Measurements from ENCODE around the gene ELMO1.

The ELMO1 gene

DNA sequence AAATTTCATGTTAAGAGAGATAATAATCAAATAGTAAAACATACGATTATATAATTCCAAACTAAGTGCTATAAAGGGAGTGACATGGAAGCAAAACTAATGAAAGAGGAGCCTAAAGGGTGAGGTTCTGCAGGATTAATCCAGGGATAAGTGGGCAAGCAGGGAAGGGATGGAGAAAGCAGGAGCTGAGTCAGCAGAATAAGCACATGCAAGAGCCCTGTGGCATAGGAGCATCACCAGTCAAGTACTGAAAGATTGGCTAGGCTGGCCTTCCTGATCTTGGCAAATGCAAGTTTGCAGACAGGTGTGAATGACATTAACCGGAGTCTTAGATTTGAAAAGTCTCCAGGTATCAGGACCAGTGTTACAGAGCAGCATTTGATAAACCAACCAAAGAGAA lies 336.4 kb downstream of the ELMO1 start:
- DNase-seq = no peak

DNA sequence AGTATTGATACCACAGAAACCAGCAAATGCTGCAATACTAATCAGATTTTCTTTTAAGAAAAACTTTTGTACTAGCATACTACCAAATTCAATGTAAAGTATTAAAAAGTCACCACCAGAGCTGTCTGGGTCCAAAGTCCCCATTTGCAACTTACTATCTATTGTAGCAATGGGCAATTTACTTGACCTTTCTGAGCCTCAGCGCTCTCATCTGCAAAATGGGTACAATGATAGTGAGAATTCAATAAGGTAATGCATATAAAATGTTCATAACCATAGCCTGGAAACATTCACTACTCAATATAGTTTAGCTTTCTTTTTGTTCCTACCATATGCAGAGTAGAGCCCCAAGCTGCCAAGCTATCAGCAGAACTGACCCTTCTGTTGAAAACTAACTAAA lies 337.2 kb downstream of the ELMO1 start:
- DNase-seq = no peak

DNA sequence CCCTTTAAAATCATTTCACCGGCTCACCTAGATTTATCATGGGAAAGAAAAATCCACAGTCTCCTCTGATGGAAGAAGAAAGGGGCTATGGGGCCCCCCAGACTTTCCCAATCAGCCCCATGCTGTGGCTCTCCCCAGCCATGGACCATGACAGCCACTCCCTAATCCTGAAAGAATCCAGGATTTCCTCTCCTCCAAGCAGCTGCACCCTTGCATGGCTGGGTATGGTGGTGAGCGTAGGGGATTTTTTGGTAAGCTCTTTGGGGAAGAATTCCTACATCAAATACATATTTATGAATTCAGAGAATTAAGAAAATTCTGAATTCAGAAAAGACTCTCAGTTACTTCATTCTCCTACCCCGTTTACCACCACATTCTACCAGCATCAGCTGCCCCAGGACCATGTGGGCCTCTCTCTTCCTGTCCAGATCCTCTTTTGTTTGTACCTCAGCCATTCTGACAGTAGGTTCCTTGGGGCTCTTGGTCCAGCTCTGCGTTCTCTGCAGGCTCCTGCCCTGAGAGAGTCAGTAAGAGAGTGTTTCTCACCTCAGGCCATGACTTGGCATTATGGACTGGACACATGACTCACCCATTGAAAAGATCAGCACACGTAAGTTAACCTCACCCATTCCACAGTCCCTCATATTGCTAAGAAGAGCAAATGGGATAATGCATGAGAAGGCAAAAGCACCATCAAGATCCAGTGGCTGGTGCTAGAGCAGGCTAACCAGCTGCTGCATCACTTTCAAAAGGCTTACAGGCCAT lies 337.8 kb downstream of the ELMO1 start:
- DNase-seq = no peak

DNA sequence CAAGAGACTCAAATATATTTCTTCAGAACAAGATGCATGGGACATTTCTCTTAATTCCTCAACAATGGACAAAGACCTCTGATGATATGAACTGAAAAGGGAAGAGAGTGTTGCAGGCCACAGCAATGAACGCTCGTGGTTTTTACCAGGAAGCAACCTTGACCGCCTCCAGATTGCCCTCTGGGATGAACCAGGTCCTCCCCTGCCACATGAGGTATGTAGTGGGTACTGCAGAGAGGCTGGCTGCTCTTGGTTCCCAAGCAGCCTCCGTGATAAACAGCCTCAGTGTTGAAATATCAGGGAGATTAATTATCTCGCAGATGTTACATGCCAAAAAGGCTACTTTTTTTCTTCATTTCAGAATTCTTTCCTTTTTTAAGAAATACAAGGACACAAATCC lies 338.8 kb downstream of the ELMO1 start:
- DNase-seq = no peak

DNA sequence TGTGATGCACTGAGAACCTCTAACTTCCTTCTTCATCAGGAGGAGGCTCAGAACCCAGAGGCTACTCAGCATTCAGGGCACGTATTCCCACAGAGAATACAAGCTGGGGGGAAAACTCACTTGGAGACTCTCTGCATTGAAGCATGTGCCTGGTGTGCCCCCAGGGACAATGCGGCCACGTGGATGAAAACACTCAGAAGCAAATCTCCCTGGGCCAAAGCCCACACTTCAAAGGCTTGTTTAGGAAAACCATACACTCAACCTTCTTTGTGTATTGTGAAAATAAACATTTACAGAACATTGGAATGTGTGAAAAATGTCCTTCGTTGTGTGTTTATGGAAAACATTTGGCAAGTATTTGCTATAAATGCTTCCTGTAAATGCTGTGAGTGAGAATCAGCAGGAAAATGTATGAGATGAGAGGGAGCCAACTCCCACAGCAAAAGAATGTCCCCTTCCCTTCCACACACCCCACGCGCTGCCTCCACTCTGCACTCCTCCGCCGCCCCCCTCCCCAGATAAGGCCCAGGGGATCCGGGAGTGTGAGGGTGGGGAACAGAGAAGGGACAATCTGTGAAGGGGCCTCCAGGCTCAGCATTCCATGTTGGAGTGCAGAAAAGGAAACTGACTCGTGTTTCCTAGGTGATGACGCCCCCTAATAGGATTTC lies 339.5 kb downstream of the ELMO1 start:
- DNase-seq = no peak

DNA sequence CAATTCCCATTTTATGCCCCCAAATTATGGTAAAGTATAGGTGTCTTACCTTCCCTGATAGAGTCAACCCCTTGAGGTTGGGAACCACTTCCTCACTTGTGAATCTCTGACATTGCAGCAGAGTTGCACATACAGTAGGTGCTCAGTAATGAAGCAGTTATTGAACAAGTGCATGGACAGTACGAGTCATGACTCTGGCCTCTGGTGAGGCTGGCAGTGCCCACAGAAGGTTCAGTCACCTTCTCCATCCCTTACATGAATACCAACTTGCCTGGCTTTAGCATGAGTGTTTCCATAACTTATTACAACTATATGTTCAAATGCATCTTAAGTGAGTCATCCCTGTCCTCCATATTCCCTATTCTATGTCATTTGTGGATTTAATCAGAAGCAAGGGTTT lies 340.0 kb downstream of the ELMO1 start:
- no peak for DNase-seq

DNA sequence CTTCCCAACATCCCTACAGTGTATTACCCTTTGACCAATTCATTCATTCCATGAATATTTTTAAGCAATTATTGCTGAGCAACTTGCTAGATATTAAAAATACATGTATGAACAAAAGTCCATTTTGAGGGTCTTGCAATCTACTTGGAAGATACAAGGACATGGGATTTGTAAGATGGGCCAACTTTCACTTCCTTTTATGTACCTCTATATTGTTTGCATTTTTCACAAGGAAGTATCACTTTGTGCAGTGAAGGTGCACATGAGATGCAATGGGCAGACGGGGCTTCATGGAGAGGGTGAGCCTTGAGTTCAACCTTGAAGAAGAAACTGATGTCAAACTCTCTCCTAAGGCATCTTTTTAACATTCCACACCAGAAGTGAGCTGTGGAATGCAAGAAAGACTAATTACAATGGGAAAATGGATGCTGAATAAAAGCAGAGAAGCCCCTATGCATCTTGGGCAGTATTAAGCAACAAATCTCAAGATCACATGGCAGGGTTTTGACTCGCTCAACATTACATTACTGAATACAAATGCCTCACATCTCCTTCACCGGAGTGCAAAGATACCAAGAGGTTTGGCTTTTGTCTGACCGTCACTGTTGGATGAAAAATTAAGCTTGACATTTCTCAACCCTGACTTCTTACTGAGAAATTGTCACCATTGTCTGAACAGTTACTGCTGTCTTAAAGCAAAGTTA lies 341.5 kb downstream of the ELMO1 start:
- no peak for DNase-seq

DNA sequence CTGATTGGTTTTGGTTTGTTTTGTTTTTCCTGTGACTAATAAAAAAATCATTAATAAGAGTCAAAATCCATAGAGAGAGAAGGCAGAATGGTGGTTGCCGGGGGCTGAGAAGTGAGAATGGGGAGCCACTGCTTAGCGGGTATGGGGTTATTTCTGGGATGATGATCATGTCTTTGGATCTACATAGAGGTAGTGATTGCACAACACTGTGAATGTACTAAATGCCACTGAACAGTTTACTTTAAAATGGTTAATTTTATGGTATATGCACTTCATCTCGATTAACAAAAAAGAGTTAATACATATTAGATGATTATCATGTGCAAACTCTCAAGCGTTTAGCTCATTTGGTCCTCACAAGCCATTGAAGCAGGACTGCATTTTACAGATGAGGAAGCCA lies 342.9 kb downstream of the ELMO1 start:
- DNase-seq = no peak

DNA sequence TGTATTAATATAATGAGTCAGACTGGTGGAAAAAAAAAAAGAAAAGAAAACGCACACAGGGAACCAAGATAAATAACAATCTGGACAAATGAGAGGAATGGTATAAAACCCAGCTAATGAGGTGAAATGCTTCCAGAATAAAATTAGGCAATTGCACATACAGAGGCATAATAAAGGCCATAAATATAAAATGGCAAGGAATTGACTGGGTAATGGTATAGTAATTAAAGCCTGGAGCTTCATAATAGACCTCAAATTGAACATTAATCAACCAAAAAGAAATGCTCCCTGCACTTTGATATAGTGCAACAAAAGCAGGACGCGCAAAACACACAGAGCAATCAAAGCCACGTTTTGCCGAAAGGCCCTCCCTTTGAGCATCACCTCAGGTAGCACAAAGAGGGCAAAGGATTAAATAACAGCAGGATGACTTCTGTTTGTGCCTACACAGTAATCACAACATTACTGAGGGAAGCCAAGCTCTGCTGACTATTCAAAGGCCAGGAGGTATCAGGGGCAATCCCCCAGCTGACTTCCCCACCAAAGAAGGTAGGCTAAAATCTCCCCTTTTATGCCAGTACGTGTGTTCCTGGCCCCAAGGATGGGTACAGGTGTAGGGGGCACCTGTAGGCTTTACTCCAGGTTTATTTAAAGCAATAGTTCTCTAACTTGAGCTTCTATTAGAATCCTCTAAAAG lies 343.7 kb downstream of the ELMO1 start:
- no peak for DNase-seq

DNA sequence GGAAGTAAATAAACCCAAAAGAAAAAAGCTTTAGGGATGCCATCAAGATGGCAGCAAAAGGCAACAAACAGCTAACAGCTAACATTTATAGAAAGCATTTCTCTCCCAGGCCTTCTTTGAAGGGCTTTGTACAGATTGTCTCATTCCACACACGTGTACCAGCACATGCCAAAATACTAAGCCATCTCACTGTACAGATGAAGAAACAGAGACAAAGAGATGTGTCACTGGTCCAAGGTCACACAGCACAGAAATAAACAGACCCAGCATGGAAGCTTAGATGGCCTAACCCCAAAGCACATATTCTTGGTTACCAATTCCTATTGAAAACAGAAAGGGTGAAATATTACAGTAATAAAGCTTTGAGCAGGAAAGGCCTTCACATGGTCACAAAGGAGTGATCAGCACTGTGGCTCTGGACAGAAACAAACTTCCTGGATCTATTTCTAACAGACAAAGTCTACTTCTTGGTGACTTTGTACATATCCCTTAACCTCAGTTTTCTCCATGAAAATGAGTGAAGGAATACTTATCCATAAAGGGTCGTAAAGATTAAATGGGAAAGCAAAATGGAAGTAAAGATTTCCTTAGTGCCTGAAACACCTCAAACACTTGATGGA lies 346.0 kb downstream of the ELMO1 start:
- no peak for DNase-seq

DNA sequence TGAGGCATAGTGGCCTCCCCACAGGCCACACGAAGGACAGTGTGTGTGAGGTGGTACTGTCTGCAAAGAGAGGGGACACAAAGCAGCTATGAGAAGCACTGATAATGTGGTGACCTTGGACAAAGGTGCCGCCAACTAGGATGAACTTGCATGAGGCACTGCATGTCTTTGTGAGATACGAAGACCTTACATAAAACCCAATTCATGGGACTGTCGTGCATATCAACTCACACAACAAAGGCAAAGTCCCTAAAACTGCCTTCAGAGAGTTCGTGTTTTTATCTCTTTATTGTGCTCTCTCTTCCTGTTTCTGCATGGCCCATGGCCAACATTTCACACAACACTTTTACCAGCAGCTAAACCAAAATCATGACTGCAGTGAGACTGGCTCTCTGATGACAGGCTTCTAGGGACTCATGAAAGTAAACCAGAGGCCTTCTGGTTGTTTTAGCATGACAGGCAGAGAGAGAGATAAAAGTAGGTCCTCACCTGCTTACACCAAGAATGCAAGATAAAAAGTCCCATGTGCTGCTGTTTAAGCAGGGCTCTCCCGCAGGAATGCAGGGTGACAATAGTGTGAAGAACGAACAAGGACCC lies 347.8 kb downstream of the ELMO1 start:
- DNase-seq = no peak

DNA sequence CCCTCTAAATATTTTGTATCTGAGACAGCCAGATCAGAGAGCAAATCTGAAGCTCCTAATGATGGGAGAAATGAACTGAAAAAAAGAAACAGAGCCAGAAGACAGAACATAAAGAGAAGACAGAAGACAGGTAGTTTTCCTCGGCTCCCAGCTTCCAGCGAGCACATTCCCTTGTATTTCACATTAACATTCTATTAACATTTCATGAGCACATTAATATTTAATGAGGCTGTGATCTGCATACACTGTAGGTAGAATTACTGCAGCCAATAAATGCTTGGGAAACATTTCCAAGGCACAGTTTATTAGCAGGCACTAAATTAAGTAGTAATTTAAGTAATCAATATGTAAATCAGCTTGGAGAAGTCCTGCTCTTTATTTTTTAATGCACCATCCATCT lies 349.9 kb downstream of the ELMO1 start:
- DNase-seq = no peak

DNA sequence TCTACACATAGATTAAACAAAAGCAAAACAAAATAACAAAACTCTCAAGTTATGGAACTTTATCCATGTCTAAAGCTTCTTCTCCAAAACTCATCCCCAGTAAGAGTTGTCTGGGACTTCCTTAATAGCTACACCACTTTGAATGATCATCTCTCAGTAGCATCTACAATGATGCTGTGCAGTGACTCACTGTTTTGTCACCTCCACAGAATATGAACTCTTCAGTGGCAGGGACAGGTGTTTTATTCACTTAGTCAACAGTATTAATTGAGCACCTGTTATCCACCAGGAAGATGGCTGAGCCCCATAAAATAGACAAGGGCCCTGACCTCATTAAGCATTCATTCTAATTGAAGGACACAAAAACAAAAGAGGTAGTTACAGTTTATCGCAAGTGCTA lies 350.7 kb downstream of the ELMO1 start:
- DNase-seq = no peak

DNA sequence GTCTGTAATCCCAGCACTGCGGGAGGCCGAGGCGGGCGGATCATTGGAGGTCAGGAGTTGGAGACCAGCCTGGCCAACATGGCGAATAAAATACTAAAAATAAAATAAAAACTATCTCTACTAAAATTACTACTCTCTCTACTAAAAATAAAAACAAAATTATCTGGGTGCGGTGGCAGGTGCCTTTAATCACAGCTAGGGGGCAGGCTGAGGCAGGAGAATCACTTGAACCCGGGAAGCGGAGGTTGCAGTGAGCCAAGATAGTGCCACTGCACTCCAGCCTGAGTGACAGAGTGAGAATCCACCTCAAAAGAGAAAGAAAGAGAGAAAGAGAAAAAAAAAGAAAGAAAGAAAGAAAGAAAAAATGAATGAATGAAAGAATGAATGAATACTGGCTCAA lies 351.4 kb downstream of the ELMO1 start:
- no peak for DNase-seq

DNA sequence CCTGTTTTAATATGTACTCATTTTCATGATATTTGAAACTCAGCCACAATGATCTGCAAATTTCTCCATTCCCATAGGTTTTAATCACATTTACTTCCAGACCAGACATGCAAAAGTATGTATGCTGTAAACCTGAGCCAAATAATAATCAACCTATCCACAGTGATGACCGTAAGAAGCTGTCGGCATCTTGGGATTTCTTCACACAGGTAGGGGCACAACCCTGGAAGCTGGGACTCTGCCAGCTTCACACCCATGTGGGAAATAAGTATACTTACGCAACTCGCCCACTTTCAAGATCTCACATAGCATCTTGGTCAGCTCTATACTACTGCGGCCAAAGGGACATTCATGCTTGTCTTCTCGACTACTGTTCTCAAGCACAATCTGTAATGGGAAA lies 352.3 kb downstream of the ELMO1 start:
- no peak for DNase-seq

DNA sequence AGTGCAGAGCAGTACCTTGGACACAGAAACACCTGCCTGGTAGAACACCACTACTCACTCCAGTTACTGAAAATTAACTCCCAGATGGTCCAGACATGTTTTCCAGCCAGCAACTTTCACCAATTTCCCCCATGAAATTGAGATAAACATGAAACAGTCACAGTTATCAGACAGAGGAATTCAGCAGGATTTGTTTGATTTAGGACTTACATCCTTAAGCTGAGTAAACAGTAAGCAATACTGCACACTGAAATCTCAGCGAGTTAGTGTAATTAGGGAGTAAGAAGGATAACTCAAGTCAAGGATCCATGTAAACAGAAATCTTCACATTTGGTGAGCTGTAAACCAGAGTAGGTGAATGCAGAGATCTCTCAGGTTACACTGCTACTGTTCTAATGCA lies 353.5 kb downstream of the ELMO1 start:
- DNase-seq = no peak

DNA sequence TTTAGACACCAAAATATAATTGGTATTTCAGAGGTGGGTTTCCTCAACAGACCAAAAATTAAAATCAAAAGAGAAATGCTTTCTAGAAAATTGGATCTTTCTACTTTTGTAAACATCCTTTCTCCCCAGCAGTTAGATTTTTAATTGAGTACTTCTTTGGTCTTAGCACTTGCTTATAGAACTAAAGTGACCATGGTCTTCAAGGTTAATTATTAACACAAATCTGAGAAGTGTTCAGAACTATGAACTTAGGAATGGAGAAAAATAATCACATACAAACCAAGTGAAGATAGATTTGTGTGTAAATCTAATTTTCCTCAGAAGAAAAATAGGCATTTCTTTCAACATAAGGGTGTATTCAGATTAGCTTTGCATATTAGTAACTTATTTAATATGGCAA lies 355.4 kb downstream of the ELMO1 start:
- no peak for DNase-seq

DNA sequence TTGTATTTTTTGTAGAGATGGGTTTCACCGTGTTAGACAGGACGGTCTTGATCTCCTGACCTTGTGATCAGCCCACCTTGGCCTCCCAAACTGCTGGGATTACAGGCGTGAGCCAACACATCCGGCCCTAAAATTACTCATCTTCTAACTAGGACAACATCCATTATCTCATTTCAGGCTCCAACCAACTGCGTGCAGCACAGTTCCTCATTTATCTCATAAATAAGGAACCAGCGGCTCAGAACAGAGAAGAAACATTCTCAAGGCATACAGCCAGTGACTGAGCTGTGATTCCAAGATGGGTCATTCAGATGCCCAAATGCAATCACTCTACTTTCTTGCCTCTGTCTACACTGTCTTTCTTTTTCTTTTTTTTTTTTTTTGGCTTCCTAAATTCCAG lies 356.1 kb downstream of the ELMO1 start:
- no peak for DNase-seq

DNA sequence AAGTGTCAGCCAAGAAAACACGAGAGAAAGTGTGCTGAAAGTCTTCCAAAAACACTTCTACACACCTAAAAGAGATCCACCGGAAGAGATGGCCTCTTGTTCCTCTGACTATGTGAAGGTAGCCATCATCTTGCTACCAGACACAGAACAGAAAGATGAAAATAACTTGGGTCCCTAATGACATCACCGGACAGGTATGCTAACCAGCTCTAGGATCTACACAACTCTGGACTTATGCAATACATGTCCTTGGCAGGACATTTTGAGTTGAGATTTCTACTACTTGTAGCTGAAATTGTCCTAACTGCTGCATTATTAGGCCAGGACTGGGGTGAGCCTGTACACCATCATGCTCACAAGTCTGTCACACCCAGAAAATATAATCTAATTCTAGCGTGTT lies 358.7 kb downstream of the ELMO1 start:
- no peak for DNase-seq

DNA sequence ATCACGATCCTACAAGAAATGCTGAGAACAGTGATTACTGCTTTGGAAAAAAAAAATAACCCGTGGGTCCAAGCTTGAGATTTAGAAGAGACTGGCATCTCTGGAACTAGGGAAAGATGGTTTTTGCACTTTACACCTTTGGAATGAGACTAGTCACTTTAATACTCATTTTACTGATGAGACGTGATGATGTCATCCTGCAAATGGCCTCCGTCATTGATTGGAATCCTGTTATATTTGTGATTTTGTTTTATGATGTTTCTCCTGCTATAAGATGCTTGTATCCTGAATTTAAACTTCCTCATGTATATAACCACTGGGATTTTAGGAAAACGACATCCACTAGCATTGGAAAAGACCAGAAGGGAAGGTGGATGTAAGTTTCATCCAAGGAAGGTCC lies 363.1 kb downstream of the ELMO1 start:
- no peak for DNase-seq

DNA sequence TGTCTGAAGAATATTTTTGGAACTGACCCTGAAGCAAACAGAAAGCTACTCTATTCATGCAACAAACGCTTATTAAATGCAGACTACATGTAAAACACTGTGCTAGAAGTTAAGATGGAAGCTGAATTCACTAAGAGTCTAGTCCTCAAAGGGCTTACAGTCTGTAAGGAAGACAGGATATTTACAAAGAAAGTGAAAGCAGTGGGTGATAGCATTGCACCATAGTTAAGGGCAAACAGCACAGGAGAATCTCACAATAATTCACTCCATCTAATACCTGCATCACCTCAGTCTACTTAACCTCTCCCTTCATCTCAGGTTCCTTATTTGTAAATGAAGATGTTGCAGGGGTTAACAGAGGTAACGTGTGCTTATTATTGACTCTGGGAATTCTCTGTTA lies 364.4 kb downstream of the ELMO1 start:
- DNase-seq = no peak

DNA sequence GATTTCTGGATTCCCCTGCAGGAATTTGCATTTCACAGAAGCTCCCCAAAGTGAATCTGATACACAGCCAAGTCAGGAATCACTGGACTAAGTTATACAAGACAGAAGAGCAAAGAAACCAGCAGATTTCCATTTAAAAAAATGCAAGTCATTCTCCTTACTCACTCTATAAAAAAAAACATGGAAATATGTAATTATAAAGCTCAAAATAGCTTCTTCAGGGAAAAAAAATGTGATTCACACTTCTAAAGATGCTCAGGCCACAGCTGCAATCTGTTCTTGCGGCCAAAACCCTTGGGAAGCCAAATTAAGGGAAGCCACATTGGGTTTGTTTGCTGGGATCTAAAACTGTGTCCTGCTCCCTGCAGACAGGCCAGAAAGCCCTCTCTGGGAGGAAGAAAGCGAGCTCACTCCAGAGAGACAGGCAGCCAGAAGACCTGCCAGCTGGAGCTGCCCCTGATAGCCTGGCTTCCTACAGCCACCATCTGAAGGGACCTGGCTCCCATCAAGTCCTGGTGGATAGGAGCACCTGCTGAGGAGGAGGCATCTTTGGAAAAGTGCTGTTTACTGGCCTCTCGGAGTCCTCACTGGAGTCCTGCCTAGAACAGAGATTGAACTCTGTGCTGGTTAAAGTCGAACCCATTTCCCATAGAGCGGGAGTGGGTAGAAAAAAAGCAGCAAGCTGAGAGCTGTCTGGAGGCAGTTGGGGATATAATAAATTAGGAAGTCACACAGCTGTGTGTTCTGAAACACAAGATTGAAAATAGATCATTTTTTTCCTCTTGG lies 365.2 kb downstream of the ELMO1 start:
- no peak for DNase-seq
